22Rv1 (cell line): ENCODE results near the gene PFKM.

Source experiments
- ZFX ChIP-seq: fragments of 450-650 bp; IDR thresholded peaks from 2 replicates; pipeline ENCODE4 v1.6.1; 2017; ENCODE audit warnings: antibody characterized with exemption, borderline replicate concordance
- TF ChIP-seq, protein P1 (sequence below): fragments of 450-650 bp; IDR thresholded peaks from 2 replicates; pipeline ENCODE4 v1.5.1; 2017; ENCODE audit warnings: mild to moderate bottlenecking

DNA sequence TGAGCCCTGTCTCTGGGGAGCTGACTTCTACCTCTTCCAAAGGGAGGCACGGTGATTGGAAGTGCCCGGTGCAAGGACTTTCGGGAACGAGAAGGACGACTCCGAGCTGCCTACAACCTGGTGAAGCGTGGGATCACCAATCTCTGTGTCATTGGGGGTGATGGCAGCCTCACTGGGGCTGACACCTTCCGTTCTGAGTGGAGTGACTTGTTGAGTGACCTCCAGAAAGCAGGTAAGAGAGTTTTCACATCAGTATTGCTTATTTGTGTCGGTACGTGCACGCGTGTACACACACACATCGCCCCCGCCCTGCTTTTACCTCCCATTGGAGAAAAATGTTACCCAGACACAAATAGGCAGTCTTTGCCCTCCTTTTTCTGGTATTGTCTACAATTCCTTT is 13.7 kb downstream of the PFKM start:
- TF ChIP-seq, protein P1, sequence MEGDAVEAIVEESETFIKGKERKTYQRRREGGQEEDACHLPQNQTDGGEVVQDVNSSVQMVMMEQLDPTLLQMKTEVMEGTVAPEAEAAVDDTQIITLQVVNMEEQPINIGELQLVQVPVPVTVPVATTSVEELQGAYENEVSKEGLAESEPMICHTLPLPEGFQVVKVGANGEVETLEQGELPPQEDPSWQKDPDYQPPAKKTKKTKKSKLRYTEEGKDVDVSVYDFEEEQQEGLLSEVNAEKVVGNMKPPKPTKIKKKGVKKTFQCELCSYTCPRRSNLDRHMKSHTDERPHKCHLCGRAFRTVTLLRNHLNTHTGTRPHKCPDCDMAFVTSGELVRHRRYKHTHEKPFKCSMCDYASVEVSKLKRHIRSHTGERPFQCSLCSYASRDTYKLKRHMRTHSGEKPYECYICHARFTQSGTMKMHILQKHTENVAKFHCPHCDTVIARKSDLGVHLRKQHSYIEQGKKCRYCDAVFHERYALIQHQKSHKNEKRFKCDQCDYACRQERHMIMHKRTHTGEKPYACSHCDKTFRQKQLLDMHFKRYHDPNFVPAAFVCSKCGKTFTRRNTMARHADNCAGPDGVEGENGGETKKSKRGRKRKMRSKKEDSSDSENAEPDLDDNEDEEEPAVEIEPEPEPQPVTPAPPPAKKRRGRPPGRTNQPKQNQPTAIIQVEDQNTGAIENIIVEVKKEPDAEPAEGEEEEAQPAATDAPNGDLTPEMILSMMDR, result no peak
- no peak for TF ChIP-seq ZFX
